HFFc6 (cell line): ENCODE measurements around the gene TMEM92. TPM values are rescaled to one million over a fixed set of nuclear protein-coding genes. Genes with fewer than 3 reads are reported as not detected.

Source experiments
- DNase-seq: peaks from one replicate; pipeline ENCODE4 v3.0.0-alpha.2; 2018
- H3K27ac Mint-ChIP-seq: 2 replicates; pipeline ENCODE4 v1.8.0; 2020; ENCODE audit warnings: mild to moderate bottlenecking, mixed read lengths
- H3K27me3 Mint-ChIP-seq: 2 replicates; pipeline ENCODE4 v1.8.0; 2021; ENCODE audit warnings: mild to moderate bottlenecking, moderate library complexity, mixed read lengths; ENCODE audit not compliant: insufficient read depth
- H3K36me3 Mint-ChIP-seq: 2 replicates; pipeline ENCODE4 v1.8.0; 2021; ENCODE audit warnings: low read depth, mixed read lengths
- H3K4me1 Mint-ChIP-seq: 2 replicates; pipeline ENCODE4 v1.8.0; 2020; ENCODE audit warnings: low read depth, mixed read lengths
- H3K4me3 Mint-ChIP-seq: 2 replicates; pipeline ENCODE4 v1.8.0; 2020; ENCODE audit warnings: mild to moderate bottlenecking, moderate library complexity, mixed read lengths
- H3K9me3 Mint-ChIP-seq: 2 replicates; pipeline ENCODE4 v1.8.0; 2020; ENCODE audit warnings: mild to moderate bottlenecking, mixed read lengths
- CTCF ChIP-seq: fragments of 200-600 bp; sonication (generic); IDR thresholded peaks from 2 replicates; pipeline ENCODE4 v1.5.0; 2021; ENCODE audit warnings: antibody characterized with exemption, mild to moderate bottlenecking
- total RNA-seq, 6 experiments: library from RNA; stranded (reverse); fragmentation: NEBNext Ultra II Directional; extraction: Animal tissue kit (Norgen Biotek cat#: 25700); gene quantifications; 2 replicates in 1 of 6; 3 replicates in 5 of 6; pipeline ENCODE4 v1.2.3, GENCODE V29; 2021

The TMEM92 gene
- total RNA-seq, 6 experiments from 2014 or later = 0.17 to 0.24 (median 0.18) TPM; not detected in 3

- Mint-ChIP-seq H3K4me1 (peaks cover 37% of the 10 kb centered on the region), H3K27ac (peak overlapping the region; percentile 45; the same call in 1 of the 2 replicates), H3K9me3 (no peaks in the 10 kb centered on the region), H3K36me3 (no peaks in the 10 kb centered on the region), H3K27me3 (peaks cover 2% of the 10 kb centered on the region; the same call in 1 of the 2 replicates), H3K4me3 (no peak overlapping the region)
- DNase-seq = no peak
- TF ChIP-seq CTCF = no peak
Measured at GRCh38 chr17:50259477-50260324, 14.6 kb upstream of the TMEM92 start.

GRCh38 chr17:50260501-50260911 lies 13.8 kb upstream of the TMEM92 start:
- Mint-ChIP-seq H3K27me3 (peaks cover 2% of the 10 kb centered on the region; the same call in 1 of the 2 replicates), H3K4me3 (no peak overlapping the region), H3K36me3 (no peaks in the 10 kb centered on the region), H3K9me3 (no peaks in the 10 kb centered on the region), H3K4me1 (peaks cover 43% of the 10 kb centered on the region), H3K27ac (0 out of 2 replicates have a peak overlapping the region, but pooled peaks have one; percentile 4)
- no peak for DNase-seq
- TF ChIP-seq CTCF = no peak

- no peaks in the 10 kb centered on the region for H3K9me3 Mint-ChIP-seq
- H3K4me3 Mint-ChIP-seq = no peak overlapping the region
- DNase-seq = no peak
- H3K27me3 Mint-ChIP-seq = peaks cover 2% of the 10 kb centered on the region; the same call in 1 of the 2 replicates
- H3K4me1 Mint-ChIP-seq = peaks cover 47% of the 10 kb centered on the region
- no peak overlapping the region for H3K27ac Mint-ChIP-seq
- no peak for TF ChIP-seq CTCF
- no peaks in the 10 kb centered on the region for H3K36me3 Mint-ChIP-seq
Measured at GRCh38 chr17:50261051-50261915, 13.0 kb upstream of the TMEM92 start.

GRCh38 chr17:50262001-50262794 lies 12.1 kb upstream of the TMEM92 start:
- no peaks in the 10 kb centered on the region for H3K36me3 Mint-ChIP-seq
- no peak for DNase-seq
- no peak overlapping the region for H3K27ac Mint-ChIP-seq
- H3K27me3 Mint-ChIP-seq = peaks cover 2% of the 10 kb centered on the region; the same call in 1 of the 2 replicates
- no peaks in the 10 kb centered on the region for H3K9me3 Mint-ChIP-seq
- H3K4me1 Mint-ChIP-seq = peaks cover 51% of the 10 kb centered on the region
- TF ChIP-seq CTCF = no peak
- no peak overlapping the region for H3K4me3 Mint-ChIP-seq
